Neuron (in vitro differentiated cells): ENCODE data around the gene MAN1B1.
A peak's percentile ranks its signal among the peaks of the same experiment; 100 is the strongest.

Experiments
- H2AFZ ChIP-seq: one replicate; pipeline ENCODE4 v1.6.1; 2013; ENCODE audit warnings: low read depth, mild to moderate bottlenecking, inconsistent platforms, low read length, moderate library complexity
- H3K27me3 ChIP-seq: one replicate; pipeline ENCODE4 v1.6.1; 2013; ENCODE audit warnings: low read length; ENCODE audit not compliant: insufficient read depth
- H3K36me3 ChIP-seq: one replicate; pipeline ENCODE4 v1.6.1; 2013; ENCODE audit warnings: low read length; ENCODE audit not compliant: insufficient read depth
- H3K4me1 ChIP-seq: one replicate; pipeline ENCODE4 v1.6.1; 2013; ENCODE audit warnings: low read length; ENCODE audit not compliant: insufficient read depth
- H3K4me3 ChIP-seq: 2 replicates; pipeline ENCODE4 v1.5.1; 2013; ENCODE audit warnings: mild to moderate bottlenecking, low read length, moderate library complexity
- H3K9me3 ChIP-seq: one replicate; pipeline ENCODE4 v1.6.1; 2013; ENCODE audit warnings: low read length

MAN1B1 gene

GRCh38 chr9:137046088-137046787 is 40.5 kb upstream of the MAN1B1 start, which contains the start of gene NPDC1:
NPDC1 (minus strand) TSS chr9:137046177; CDS start chr9:137045989, 188 bp downstream.
- peaks cover 36% of the 10 kb centered on the region for H3K27me3 ChIP-seq
- H3K4me1 ChIP-seq: peaks cover 30% of the 10 kb centered on the region
- peak within 1 kb of the TSS; percentile 85 for H3K4me3 ChIP-seq
- no peaks in the 10 kb centered on the region for H3K9me3 ChIP-seq
- H2AFZ ChIP-seq: peak within 1 kb of the TSS; percentile 75
- H3K36me3 ChIP-seq: no peaks in the 10 kb centered on the region

- Histone ChIP-seq H3K4me3 (no peak overlapping the region), H3K36me3 (no peaks in the 10 kb centered on the region), H3K27me3 (peaks cover 62% of the 10 kb centered on the region)
These were observed 37.9 kb upstream of the MAN1B1 start for GRCh38 chr9:137048655-137049543.

GRCh38 chr9:137049544-137050449 is 37.0 kb upstream of the MAN1B1 start:
- Histone ChIP-seq H3K27me3 (peaks cover 71% of the 10 kb centered on the region), H2AFZ (no peak overlapping the region)

More at GRCh38 chr9:137048655-137049543, 37.9 kb upstream of the MAN1B1 start:
- H3K4me1 ChIP-seq: peaks cover 15% of the 10 kb centered on the region
- H3K9me3 ChIP-seq: no peaks in the 10 kb centered on the region
- no peak overlapping the region for H2AFZ ChIP-seq

GRCh38 chr9:137050570-137050969 is 36.2 kb upstream of the MAN1B1 start:
- H3K27me3 ChIP-seq: peaks cover 79% of the 10 kb centered on the region
- H3K9me3 ChIP-seq: no peaks in the 10 kb centered on the region
- H3K4me1 ChIP-seq: peaks cover 9% of the 10 kb centered on the region
- H3K4me3 ChIP-seq: no peak overlapping the region
- no peaks in the 10 kb centered on the region for H3K36me3 ChIP-seq
- no peak overlapping the region for H2AFZ ChIP-seq

More at GRCh38 chr9:137049544-137050449, 37.0 kb upstream of the MAN1B1 start:
- Histone ChIP-seq H3K4me3 (no peak overlapping the region), H3K9me3 (no peaks in the 10 kb centered on the region), H3K4me1 (peaks cover 7% of the 10 kb centered on the region), H3K36me3 (no peaks in the 10 kb centered on the region)

- Histone ChIP-seq H3K4me1 (peaks cover 13% of the 10 kb centered on the region), H3K9me3 (no peaks in the 10 kb centered on the region), H2AFZ (no peak overlapping the region), H3K36me3 (no peaks in the 10 kb centered on the region), H3K27me3 (peaks cover 84% of the 10 kb centered on the region), H3K4me3 (no peak overlapping the region)
These were observed 35.5 kb upstream of the MAN1B1 start for GRCh38 chr9:137051145-137051724.

GRCh38 chr9:137052293-137052692 is 34.5 kb upstream of the MAN1B1 start:
- Histone ChIP-seq H3K27me3 (peaks cover 87% of the 10 kb centered on the region), H3K4me3 (no peak overlapping the region)

GRCh38 chr9:137052998-137053943 is 33.5 kb upstream of the MAN1B1 start:
- H3K4me1 ChIP-seq: peaks cover 13% of the 10 kb centered on the region

More at GRCh38 chr9:137052293-137052692, 34.5 kb upstream of the MAN1B1 start:
- Histone ChIP-seq H3K36me3 (no peaks in the 10 kb centered on the region), H3K9me3 (no peaks in the 10 kb centered on the region), H3K4me1 (peaks cover 13% of the 10 kb centered on the region), H2AFZ (no peak overlapping the region)

GRCh38 chr9:137053944-137054931 is 32.5 kb upstream of the MAN1B1 start, which contains the start of gene ENTPD2:
ENTPD2 (minus strand) TSS chr9:137054061; CDS start chr9:137053997, 64 bp downstream.
- Histone ChIP-seq H3K27me3 (peaks cover 80% of the 10 kb centered on the region), H3K4me3 (no peak within 1 kb of the TSS), H2AFZ (no peak within 1 kb of the TSS), H3K9me3 (no peaks in the 10 kb centered on the region), H3K4me1 (peaks cover 13% of the 10 kb centered on the region), H3K36me3 (no peaks in the 10 kb centered on the region)

More at GRCh38 chr9:137052998-137053943, 33.5 kb upstream of the MAN1B1 start:
- Histone ChIP-seq H2AFZ (no peak overlapping the region), H3K27me3 (peaks cover 77% of the 10 kb centered on the region), H3K4me3 (no peak overlapping the region), H3K36me3 (no peaks in the 10 kb centered on the region), H3K9me3 (no peaks in the 10 kb centered on the region)

GRCh38 chr9:137054932-137055384 is 31.8 kb upstream of the MAN1B1 start:
- Histone ChIP-seq H2AFZ (no peak overlapping the region), H3K27me3 (peaks cover 73% of the 10 kb centered on the region)

GRCh38 chr9:137055385-137056364 is 31.1 kb upstream of the MAN1B1 start:
- peaks cover 13% of the 10 kb centered on the region for H3K4me1 ChIP-seq
- no peaks in the 10 kb centered on the region for H3K9me3 ChIP-seq
- no peak overlapping the region for H2AFZ ChIP-seq
- no peak overlapping the region for H3K4me3 ChIP-seq
- peaks cover 66% of the 10 kb centered on the region for H3K27me3 ChIP-seq
- H3K36me3 ChIP-seq: no peaks in the 10 kb centered on the region

More at GRCh38 chr9:137054932-137055384, 31.8 kb upstream of the MAN1B1 start:
- Histone ChIP-seq H3K4me1 (peaks cover 13% of the 10 kb centered on the region), H3K4me3 (no peak overlapping the region), H3K36me3 (no peaks in the 10 kb centered on the region), H3K9me3 (no peaks in the 10 kb centered on the region)
